Medulla oblongata (tissue), 1 donor: Measurements from ENCODE around the gene MTHFR.
A peak's percentile ranks its signal among the peaks of the same experiment; 100 is the strongest.
"Not testable (repeated sequence)": the region's sequence is repeated elsewhere in the genome, so short reads cannot be mapped to it uniquely, and the experiment has no call there.

Experiments
- DNase-seq: peaks from one replicate; pipeline ENCODE4 v3.0.0-alpha.2; 2015; ENCODE audit errors: extremely low spot score

The MTHFR gene

DNA sequence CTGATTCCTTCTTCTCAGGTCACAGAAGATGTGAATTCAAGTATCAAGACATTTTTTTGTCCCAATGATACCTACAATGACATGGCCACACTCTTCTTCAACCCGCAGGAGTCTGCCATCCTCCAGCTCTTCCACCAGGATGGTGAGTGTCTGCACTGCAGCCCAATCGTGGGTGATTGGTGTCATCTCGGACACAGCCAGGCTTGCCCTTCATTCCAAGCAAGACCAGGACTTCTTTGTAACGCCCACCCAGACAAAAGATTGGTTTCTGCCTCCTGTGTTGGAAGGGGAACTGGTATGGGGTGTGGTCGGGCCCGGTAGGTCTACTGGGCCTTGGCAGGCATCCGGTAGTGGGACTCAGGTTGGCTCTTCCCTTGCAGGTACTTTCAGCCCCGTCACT is 27.7 kb upstream of the MTHFR start:
- no peak for DNase-seq

DNA sequence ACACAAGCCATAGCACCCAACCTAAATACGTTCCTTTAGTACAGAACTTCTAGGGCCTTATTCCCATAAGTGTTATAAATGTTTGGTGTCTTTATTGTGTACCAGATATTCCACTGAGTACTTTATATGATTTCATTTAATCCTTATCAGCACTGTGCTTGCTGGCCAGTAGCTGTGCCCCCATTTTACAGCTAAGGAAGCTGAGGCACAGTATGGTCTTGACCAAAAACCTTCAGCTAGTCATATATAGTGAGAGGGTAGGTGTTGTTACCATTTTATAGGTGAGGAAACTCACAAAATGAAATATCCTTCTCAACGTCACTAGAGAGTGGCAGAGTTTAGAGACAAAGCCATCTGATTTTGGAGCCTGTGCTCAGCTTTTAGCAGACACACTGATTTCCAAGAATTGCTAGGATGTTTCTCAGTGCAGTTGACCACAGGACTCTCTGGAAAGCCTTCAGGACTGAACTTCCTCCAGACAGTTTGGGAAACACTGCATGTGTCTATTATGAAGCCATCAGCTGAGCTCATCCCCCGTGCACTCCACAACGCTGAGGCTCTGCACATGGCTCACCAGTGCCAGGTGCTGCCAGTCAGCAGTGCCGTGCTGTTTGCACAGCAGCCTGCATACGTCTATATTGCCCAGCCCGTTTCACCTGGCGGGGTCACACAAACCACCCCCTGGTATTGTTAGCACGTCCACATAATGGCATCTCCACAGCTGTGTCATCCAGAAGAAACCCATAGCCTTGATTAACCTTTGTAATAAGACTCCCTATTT is 26.4 kb upstream of the MTHFR start:
- DNase-seq: no peak

DNA sequence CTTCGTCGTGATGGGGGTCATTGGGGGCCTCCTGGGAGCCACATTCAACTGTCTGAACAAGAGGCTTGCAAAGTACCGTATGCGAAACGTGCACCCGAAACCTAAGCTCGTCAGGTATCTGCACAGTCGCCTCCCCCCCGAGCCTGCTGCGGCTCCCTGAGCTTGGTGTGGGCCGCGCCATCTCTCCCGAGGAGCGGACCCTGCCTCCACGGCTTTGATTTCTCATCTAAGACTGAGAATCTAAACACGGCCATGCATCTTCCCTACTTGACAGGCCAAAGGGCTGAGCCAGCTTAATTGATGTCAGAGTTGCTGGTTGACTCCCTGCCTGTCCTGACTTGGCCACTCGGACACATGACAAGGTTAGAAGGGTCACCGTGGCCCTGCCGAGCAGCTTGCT is 22.7 kb upstream of the MTHFR start:
- no peak for DNase-seq

DNA sequence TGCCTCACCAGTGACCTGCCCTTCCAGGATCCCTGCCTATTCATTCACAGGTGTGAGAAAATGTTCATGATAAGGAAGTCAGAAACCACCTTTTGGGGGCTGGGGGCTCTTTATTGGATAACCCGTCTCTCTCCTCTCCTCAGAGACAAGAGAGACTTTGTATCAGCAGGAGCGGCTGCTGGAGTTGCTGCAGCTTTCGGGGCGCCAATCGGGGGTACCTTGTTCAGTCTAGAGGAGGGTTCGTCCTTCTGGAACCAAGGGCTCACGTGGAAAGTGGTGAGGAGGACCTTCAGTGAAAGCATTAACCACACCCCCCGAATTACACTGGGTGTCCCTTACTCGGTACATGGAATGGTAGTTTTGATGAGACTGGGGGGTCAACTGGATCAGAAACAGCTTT is 21.2 kb upstream of the MTHFR start:
- no peak for DNase-seq

DNA sequence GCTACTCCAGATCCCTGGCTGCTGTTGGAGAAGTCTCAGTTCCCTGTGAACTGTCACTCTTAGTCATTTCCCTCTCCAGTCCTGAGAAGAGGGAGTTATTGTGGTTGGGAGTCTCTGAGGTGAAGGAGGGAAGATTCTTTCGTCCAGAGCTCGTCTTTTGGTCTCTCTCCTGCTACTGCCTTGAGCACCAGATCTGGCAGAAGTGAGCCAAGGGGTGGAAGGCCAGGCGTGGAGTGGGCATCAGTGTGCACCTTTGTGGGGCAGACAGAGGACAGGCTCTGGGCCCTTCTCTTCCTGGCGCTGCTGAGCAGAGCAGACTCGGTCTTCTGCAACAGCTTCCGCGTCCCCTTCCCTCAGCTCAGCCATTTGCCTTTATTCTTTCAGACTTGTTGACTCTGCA is 19.4 kb upstream of the MTHFR start:
- DNase-seq: no peak

DNA sequence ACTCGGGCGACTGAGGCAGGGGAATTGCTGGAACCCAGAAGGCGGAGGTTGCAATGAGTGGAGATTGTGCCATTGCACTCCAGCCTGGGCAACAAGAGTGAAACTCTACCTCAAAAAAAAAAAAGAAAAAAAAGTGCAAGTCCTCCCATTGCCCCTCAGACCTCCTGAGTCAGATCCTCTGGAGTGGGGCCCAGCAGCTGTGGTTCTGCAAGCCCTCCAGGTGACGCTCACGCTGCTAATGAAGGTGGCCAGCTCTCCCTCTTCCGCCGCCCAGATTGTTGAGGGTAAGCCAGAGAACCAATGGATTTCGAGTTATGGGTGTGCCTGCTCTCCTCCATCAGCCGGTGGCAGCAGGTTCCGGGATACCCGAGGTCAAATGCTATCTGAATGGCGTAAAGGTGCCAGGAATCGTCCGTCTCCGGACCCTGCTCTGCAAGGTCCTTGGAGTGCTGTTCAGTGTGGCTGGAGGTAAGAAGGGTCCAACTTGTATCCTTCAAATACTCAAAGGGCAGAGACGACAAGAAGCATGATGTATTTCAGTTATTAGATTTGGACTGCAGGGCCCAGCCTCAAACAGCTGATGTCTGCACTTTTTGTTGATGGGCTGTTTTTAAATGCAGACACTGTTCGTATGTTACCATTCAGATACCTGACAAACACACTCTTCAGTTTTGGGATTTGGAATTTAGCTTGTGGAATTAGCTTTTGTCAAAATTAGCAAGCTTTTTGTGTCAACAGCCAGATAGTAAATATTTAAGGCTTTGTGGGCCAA is 17.8 kb upstream of the MTHFR start:
- DNase-seq: no peak

DNA sequence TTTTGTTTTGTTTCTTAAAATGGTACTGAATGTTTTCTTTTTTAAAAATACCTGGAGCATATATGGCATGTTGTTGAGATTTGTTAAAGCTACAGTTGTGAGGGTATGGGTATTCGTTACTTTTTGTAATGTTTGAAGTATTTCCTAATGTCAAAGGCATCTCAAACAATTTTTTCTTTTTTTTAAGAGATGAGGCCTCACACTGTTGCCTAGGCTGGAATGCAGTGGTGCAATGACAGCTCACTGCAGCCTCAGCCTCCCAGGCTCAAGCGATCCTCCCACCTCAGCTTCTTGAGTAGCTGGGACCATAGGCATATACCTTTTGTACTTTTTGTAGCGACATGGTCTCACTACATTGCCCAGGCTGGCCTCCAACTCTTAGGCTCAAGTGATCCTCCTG is 16.3 kb upstream of the MTHFR start:
- no peak for DNase-seq

DNA sequence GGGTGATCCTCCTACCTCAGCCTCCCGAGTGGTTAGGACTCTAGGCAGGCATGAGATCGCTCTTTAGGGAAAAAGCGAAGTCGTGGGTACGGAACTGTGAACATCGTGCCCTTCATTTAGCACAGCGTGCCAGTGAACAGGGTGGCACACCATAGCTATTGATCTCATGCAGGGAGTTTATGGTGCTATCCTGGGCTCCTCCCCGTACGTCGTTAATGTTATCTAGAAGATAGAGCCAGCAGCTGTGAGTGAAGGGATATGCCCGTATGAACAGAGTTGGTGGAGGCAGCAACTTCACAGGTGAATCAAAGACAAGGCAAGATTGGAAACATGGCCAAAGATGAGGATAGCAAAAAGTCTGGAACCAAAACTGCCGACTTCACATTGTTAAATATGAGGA is 11.4 kb upstream of the MTHFR start:
- no peak for DNase-seq

DNA sequence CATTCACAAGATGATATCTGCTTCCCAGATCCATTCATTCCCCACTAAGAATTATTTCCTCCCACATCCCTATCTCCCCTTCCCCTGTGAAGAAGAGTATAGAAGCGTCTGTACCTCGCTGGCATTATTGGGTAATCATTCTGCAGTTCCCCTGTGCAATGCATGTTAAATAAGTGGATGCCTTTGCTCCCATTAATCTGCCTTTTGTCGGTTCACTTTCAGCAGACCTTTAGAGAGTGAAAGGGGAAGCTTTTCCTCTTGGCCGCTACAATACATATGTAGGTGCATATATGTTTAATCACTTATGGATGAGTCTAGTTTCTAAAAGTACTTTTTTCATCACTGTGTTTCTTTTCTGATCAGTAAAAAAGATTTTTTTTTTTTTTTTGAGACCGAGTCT is 7.3 kb upstream of the MTHFR start:
- DNase-seq: peak; percentile 20

DNA sequence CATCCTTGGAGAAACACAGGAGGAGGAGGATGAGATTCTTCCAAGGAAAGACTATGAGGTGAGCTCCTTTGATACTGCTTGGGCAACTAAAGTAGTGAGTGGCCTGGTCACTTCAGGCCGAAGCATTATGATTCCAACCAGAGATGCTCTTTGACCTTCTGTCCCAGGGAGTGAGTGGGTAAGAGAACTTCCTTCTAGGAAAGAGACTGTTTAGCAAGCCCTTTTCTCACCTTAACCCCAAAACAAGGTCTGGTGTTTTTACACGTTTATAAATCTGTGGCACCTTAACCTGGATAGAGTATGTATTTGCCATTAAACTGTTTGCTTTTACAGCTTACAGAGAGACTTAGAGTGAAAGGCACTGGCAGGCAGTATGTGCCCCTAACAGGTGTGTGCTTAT is 1.4 kb upstream of the MTHFR start:
- no peak for DNase-seq

DNA sequence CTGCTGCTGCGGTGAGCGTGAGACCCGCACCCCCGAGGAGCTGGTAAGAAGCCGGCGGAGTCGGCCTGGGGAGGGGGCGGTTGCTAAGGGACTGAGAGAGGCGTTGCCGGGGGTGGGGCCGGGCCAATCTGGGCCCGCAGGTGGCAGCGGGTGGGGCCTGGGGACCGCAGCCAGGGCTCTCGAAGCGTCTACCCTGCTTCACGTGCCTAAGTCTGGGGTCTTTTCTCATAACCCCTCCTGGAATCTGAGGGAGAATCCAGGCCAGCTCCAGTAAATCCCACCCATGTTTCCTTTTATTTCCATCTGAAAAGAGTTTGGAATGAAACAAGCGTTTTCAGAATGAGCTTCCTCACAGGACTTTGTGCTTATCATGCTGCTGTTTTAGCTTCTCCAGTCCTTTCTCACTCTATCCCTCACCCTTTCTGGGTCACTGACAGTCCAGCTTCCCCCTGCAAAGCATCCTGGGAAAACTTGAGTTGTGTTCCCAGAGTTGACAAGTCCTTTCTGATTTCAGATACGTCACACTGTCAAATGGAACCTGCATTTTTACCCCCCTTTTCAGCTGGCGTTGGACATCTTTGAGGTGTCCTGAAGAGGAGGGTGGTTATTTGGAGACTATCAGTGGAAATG is 658 bp upstream of the MTHFR start:
- DNase-seq: peak; percentile 79

DNA sequence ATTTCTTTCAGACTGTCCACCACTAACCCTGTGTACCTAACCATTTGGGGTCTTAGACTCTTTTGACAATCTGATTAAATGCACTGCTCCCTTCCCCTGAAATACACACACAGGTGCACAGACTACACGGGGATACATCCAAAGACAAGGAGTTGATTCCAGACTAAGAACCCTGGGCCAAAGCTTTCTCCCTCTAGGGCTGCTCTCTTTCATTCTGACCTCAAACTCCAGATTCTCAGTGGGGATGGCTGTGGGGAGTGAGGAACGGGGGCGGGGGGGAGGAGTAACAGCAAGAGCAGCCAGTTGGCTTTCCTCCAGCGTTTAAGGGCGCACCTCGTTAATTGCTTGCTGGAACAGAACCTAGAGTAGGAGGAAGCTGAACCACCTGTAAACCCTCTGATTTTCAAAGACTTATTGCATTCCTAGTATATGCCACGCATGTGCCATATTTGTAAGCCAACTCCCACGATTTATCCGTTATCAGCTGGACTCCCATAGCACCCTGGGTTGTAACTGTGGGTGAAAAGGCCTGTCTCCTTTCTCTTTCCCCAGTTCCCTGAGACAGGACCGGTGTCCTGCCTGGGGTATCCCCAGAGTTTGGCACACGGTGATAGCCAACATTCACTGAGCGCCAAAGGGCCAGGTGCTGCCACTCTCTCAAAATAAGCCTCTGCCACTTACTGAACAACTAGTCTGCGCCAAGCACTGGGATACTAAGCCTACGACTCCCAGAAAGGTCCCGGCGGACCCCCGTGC is 920 bp downstream of the MTHFR start:
- peak; percentile 35 for DNase-seq

DNA sequence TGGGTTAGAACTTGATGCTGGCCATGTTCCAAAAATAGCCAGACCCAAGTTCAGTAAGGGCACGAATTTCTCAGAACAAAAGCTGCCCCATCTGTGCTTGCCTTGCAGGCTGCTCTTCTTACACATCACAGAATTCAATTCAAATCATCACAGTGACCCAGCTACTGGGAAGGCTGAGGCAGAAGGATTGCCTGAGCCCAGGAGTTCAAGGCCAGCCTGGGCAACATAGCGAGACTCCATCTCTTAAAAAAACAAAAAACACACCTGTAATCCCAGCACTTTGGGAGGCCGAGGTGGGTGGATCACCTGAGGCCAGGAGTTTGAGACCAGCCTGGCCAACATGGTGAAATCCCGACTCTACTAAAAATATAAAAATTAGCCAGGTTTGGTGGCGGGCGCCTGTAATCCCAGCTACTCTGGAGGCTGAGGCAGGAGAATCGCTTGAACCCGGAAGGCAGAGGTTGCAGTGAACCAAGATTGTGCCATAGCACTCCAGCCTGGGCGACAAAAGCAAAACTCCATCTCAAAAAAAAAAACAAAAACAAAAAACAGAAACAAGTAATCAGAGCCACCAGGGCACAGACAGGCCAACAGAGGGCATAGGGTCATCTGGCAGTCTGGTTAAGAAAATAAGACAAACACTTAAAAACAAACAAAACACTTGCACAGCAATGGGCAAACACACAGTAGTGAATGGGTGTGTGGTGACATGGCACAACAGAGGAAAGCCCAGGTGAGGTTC is 1.7 kb downstream of the MTHFR start:
- DNase-seq: not testable (repeated sequence)

DNA sequence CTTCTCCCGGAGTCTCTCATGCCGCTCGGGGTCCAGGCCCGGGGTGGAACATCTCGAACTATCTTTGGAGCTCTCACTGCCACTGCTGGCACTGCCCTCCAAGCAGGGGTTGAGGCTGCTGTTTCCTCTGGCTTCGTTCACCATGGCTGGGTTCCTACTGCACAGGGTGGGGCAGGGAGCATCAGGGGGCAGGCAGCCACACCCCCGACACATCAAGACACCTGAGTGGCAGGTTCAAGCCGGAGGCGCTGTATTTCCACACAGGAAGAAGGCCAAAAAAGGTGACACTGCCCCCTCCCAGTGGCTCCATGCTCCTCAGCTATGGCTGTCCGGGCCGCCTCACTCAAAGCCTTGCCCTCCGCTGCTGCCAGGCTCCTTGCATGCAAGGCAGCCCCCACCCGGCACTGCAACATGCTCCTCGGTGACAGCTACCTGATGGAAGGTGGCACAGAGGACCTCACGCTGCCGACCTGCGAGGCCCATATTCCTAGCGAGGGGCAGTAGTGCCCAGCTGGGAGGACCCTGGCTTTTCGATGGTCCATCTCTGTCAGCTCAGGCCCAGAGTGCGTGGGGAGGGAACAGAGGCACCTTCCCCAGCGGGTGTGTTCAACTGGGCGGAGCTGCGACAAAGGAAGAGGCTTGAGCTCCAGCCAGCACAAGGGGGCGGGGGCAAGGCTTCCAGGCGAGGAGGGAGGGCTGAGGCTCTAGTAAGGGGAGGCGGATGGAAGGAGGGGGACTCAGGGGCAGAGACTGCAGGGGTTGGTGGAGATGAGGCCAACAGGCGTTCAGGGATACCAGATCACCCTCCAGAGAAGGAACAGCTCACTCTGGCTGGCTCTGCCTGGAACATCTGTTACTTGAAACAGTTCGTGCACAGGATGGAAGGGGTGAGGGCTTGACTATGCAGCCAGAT is 2.5 kb downstream of the MTHFR start:
- DNase-seq: peak; percentile 84

DNA sequence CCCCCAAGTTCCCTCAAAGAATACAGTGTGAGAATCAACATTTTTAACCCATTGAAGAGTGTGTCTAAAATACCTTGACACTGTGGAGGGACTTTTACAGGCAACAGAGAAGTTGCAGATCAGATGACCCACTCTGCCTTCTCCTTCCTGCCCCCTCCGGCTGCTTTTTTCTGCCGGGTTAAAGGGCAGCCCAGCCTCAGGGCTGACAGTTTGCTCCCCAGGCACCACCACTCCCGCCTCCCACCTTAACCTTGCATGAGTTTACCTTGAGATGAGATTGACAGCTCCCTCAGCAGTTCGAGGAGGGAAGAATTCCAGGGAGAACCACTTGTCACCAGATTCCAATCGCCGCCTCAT is 3.2 kb downstream of the MTHFR start:
- peak; percentile 50 for DNase-seq

DNA sequence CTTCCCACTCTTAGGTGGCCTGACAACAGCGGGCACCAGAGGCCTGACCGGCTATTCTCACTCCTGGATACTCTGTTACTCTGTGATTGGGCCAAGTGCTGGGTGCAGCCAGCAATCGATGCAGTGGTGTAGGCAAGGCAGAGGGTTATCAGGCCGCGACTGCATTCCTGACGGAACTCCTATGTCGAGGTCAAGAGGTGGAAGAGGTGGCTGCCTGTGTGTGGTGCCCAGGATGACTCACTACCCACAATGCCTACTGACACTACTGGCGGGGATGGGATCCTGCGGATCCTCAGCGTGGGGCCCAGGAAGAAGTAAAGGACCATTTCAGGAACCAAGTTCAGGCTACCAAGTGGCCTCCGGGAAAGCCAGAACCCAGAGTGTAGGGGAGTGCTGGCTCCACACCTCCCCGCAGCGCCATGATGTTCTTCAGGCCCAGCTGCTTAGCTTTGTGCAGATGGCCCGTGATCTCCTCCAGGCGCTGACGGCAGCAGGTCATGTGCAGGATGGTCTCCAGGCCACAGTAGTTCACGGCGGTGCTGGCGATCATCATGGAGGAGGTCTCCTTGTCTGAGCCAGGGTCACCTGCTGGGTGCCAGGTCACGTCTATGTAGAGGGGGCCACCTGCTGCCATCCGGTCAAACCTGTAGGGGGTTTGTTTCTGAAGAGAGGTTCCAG is 4.9 kb downstream of the MTHFR start:
- no peak for DNase-seq

DNA sequence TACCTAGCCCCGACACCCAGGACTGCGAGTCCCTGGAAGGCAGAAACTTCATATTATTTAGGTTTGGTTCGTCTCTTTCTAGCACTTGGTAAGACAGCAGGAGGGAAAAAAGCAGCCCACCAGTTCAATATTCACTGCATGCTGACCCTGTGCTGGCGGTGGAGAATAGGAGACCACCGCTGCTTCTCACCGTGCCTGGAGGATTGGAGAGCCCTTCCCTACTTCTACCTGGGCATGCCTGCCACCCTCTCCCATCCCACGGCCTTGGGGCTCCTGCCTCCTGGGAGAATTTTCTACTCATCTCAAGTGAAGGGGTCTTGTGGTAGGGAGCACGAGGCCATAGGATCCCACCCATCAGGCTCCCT is 5.4 kb downstream of the MTHFR start:
- DNase-seq: no peak

DNA sequence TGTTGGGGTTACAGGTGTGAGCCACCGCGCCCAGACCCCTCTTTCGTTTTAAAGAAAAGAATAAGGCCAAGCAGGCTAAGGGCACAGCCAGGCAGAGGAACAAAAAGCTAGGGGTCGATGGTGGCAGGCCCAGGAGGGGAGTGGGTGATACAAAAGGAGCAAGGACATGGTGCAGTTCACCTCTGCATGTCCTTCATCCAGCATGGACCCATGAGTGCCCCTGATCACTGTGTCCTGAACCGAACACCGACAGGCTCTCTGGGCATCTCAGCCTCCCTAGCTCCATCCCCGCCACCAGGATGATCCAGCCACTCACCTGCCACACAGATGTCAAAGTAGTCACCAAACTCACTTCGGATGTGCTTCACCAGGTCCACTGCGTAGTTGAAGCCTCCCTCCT is 5.9 kb downstream of the MTHFR start:
- DNase-seq: no peak

DNA sequence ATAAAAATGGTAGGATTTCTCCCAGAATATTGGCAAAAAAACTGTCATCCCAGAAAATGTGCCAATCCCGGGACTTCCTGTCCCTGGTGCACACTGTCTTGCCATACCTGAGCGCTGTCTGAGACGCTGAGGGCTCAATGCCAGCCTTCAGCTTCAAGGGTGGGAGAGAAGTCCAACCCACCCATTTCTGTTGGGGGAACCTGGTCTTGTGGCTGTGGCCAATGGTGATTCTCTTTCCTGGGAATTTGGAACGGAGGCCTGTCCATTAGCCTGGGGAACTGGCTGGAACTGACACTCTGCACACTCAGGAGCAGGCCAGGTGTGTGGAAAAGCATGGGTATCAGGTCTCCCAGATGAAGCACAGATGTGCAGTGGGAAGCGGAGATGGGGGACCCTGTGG is 6.7 kb downstream of the MTHFR start:
- DNase-seq: no peak
